GM19035 (cell line): ENCODE measurements around the gene SAMD1.

Experiments used
- ATAC-seq: cut with Tn5 transposase; IDR thresholded peaks from one replicate; pipeline ENCODE4 v1.9.1; 2021; ENCODE audit not compliant: unreplicated experiment

Gene SAMD1

GRCh38 chr19:14113762-14114414, 23.3 kb upstream of the SAMD1 start:
- ATAC-seq: no peak

GRCh38 chr19:14112809-14113385, 22.3 kb upstream of the SAMD1 start:
- ATAC-seq: no peak

DNA sequence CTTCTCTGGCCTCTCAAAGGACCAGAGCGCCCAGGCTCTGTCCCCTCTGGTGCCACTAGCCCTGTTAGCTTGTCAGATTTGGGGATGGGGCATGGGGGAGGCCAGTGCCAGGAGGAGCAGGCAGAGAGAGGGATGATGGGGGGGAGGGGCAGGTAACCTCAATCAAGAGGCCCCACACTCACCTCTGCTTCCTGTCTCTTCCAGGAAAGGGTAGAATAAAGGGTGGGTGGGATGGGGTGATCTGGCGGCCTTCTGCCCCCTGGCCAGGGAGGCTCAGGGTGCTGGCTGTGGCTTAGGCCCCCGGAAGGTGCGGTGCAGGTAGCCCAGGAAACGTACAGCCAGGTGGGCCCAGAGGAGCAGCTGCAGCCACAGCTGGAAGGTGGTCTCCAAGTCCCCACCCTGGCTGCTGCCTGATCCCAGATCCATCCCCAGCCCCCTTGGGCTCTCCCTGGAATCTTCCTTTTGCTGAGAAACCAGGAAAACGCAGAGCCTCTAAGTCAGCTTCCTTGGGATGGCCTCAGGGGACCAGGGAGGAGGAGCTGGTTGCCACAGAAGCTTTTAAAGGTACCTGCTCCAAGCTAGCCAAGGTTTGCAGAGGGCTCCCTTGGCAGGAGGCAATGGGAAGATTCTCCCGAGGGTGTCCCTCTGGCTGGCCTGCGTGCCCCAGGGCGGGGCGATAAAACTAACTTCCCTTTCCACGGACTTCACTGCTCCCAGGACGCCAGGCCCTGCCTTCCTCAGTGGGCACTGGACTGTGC, 21.7 kb upstream of the SAMD1 start:
- ATAC-seq: no peak

- no peak for ATAC-seq
Measured at GRCh38 chr19:14111486-14111885, 20.9 kb upstream of the SAMD1 start.

DNA sequence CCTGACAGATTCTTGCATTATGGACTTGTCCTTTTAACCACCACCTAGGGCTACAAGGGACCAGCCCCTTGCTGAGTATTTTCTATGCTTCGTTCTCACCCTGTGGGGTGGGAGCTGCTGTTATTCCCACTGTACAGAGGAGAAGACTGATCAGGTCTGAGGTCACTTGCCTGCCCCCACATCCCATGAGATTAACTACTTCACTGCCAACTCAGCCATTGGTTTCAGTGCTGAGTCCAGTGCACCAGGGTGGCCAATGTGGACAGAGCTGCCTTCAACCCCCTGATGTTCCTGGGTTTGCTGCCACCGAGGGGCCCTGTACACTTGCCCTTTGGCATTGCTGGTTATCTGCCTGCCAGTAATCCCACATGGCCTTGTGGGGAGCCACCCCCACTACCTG, 20.1 kb upstream of the SAMD1 start:
- ATAC-seq: no peak

DNA sequence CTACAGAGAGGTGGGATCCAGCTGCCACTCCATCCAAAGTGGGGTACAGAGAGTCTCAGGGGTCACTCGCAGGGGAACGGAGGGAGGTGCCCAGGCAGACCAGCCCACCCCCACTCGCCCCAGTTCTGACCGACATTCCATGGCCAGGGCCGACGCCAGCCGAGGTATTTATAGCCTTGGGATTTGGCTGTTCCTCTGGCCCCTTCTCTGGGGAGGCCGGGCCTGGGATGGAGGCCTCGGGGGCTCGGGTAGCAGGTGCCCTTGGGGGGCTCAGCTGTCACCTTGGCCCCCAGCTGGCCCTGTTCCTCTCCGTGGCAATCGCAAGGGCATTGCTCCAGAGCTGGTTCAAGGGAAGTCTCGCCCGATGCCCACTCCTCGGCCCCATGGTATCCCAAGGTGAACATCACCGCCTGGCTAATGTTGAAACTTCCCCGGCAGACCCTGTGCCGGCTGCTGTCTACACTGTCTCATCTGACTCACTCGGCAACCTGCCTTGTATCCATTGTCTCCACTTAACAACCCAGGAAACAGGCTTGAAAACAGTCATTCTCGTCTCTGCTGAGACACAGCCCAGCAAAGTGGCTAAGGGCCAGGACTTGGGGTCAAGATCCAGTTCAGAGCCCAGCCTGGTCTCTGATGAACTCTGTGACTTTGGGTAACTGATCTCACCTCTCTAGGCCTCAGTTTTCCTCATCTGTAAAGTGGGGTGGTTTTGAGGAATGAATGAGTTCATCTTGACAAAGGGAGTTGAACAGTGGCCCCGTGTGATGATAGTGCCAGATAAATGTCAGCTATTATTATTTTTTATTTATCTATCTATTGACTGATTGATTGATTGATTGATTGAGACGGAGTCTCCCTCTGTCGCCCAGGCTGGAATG, 17.3 kb upstream of the SAMD1 start:
- ATAC-seq: no peak

DNA sequence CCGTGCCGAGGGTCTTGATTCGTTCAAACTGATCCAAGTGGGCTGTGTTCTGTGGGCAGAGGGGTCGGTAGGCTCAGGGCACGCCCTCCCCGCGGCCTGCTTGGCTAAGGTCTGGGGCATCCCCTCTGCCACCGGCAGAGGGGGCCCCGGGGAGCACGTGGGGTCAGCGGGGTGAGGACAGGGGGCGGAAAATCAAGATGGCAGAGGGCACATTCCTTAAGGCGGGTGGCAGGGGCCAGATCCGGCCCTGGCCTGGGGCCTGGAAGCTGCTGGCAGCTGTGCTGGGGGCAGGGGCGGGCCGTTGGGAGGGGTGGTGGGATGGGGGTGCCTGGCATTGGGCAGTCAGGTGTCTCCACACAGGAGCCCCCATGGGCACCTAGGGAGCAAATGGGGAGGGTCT, 16.3 kb upstream of the SAMD1 start:
- no peak for ATAC-seq

GRCh38 chr19:14105680-14106079, 15.1 kb upstream of the SAMD1 start:
- ATAC-seq: no peak

- no peak for ATAC-seq
Measured at GRCh38 chr19:14103310-14103709, 12.8 kb upstream of the SAMD1 start.

DNA sequence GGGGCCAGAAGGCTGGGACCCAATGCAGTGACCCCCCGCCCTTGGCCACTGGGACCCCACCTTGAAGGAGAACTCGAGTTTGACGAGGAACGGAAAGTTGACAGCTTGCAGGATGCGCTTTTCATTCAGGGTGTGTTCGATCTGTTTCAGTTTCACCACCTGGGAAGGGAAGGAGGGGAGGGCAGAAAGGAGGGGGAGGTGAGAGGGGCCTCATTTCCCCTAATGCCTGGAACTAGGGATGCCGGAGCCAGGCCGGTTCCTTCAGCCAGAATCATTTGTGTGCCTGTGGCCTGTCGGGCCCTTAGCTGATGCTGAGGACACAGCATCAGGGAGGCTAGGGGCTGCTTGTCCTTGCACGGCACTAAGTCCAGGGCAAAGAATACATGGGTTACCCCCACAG, 12.2 kb upstream of the SAMD1 start:
- ATAC-seq: no peak

DNA sequence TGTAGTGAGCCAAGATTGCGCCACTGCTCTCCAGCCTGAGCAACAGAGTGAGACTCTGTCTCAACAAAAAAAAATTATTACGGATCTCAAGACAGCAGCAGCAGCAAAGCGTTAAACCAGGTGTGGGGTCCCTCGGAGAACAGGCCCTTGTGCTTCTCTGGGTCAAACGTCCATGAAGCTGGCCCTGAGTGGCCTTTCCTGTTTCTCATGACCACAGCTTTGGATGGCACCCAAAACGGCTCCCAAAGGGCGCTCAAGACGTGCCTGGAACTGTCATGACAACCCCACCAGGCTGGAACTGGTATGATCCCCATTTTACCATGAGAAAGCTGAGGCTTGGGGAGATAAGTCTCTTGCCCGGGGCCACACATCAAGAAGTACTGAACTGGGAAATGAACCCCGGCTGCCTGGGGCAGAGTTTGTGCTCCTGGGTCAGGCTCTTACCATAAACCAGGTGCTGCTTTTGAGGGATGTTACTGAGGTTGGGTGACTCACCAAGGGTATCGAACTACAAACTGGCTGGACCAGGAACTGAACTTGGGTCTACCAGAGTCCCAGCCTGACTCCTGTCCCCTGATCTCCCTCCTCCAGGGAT, 11.6 kb upstream of the SAMD1 start:
- ATAC-seq: no peak

DNA sequence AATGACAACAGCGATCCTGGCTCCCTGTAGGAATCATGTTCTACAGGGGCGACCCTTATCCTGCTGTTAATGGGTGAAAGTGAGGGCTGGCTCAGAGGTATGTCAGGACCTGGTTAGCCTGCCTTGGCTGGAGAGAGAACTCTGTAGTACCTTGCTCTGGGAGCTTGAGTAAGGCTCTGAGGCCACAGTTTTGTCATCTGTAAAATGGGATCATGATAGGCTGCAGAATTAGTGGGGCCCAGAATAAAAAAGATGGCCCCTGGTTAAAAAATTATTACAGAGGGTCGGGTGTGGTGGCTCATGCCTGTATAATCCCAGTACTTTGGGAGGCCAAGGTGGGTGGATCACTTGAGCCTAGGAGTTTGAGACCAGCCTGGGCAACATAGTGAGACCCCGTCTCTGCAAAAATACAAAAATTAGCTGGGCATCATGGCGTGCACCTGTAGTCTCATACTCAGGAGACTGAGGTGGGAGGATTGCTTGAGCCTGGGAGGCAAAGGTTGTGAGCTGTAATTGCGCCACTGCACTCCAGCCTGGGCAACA, 10.5 kb upstream of the SAMD1 start:
- no peak for ATAC-seq

DNA sequence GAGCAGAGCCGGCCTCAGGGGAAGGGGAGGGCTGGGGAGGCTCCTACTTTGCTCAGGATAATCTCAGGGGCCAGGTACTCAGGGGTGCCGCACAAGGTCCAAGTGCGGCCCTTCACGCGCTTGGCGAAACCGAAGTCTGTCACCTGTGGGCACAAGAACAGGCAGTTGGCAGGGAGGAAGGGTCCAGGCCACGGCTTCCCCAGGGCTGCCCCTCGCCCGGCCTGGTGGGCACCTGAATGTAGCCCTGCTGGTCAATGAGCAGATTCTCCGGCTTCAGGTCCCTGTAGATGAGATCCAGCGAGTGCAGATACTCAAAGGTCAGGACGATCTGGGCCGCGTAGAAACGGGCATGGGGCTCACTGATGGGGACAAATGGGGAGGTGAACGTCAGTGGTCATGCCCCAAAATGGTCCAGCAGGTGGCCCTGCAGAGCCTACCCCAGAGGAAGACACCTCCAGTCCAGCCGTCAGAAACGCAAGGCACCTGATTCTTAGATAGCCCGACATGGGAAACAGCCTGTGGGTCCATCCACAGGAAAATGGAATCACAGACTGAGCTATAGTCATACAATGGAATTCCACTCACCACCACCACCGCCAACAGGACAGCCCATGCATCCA, 7.1 kb upstream of the SAMD1 start:
- ATAC-seq: no peak

- no peak for ATAC-seq
Measured at GRCh38 chr19:14096272-14096992, 5.9 kb upstream of the SAMD1 start.

DNA sequence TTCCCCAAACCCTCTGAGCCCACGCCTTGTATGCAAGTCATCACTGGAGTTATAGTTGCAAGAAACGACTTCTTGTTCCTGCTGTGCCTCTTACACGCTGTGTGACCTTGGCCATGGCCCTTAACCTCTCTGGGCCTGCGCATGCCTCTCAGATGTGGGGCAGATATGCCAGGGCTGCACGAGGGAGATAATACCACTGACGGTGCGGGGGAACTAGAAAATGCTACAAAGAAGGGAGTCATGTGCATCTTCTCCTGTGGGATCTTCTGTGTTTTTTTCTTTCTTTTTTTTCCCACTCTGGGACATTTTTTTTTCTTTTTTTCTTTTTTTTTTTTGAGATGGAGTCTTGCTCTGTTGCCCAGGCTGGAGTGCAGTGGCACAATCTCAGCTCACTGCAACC, 4.3 kb upstream of the SAMD1 start:
- ATAC-seq: no peak

DNA sequence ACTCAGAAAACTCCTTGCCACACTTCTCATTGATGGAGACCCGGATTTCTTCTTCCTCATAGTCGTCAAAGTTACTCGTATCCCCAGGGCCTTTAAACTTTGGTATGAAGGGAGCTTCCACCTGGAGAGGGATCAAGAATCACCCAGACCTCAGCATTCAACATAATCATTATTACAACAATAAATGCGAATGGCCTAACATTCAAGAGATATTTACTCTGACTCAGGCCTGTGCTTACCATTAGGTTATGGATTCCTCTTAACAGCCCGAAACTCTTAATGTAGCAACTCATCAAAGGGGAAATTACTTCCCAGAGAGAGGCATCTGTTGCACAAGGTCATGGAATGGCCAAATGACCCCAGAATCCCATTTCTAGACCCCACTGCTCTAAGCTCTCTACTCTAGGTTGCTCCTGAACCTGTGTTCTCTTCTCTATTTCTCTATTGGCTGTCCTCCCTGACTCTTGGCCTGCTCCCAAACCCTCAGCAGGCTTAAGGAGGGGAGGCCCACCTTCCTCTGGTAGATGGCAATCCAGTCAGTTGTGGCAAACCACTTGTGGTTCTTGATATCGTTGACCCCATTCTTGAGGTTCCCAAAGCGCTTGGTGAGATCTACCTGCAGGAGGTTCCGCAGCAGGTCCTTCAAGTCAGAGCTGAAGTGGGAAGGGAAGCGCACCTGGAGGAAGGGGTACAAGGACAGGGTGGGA, 2.7 kb upstream of the SAMD1 start:
- ATAC-seq: no peak

- ATAC-seq: no peak
Measured at GRCh38 chr19:14091813-14092462, 1.4 kb upstream of the SAMD1 start.

- peak; percentile 62 for ATAC-seq
Measured at GRCh38 chr19:14091081-14091812, 696 bp upstream of the SAMD1 start.
